Ovary (tissue), 3 donors: Measurements from ENCODE around the gene KRT73.

Source experiments
- CTCF ChIP-seq, 3 donors: fragments of 450-650 bp in 2 of 3; fragments of 200-600 bp in 1 of 3; IDR thresholded peaks; one replicate each; pipeline versions ENCODE4 v1.5.1 to v1.8.0; 2016 to 2022; ENCODE audit warnings: antibody characterized with exemption in 3 of 3, mild to moderate bottlenecking in 1 of 3
- EP300 ChIP-seq: sonication (generic); formaldehyde crosslinking; IDR thresholded peaks from one replicate; pipeline ENCODE4 v1.6.1; 2017; ENCODE audit warnings: antibody characterized with exemption
- POLR2A ChIP-seq: fragments of 450-650 bp; IDR thresholded peaks from one replicate; pipeline ENCODE4 v1.6.1; 2017; ENCODE audit warnings: antibody characterized with exemption, mild to moderate bottlenecking, moderate library complexity
- donor health status: DM: no; HTN: no; CAD: no.

- TF ChIP-seq CTCF (IDR thresholded peaks at IDR 0.05) (no peak), POLR2A (no peak), EP300 (no peak)
These were observed 45.1 kb upstream of the KRT73 start for GRCh38 chr12:52663420-52663819.
